Aorta (tissue), 5 donors: ENCODE data around the gene PAM. TPM values are rescaled to one million over a fixed set of nuclear protein-coding genes. Genes with fewer than 3 reads are reported as not detected.

Experiments used
- ATAC-seq: fragments of 200-7000 bp; cut with Tn5 transposase; one replicate; pipeline ENCODE4 v1.9.1; 2022; ENCODE audit warnings: moderate library complexity; ENCODE audit not compliant: low FRiP score
- DNase-seq, 2 donors: peaks; one replicate each; pipeline ENCODE4 v3.0.0-alpha.2; 2020
- H3K27ac ChIP-seq, 2 donors: one replicate each; pipeline ENCODE4 v1.5.1; 2013; ENCODE audit warnings: low read length in 2 of 2, mild to moderate bottlenecking in 2 of 2, moderate library complexity in 2 of 2, control low read depth in 1 of 2, inconsistent platforms in 1 of 2, low read depth in 1 of 2
- H3K27me3 ChIP-seq, 2 donors: one replicate each; pipeline ENCODE4 v1.6.1; 2013; ENCODE audit warnings: control low read depth in 1 of 2, low read length in 1 of 2, mild to moderate bottlenecking in 1 of 2, moderate library complexity in 1 of 2; ENCODE audit not compliant: insufficient read depth in 2 of 2, control insufficient read depth in 1 of 2
- H3K36me3 ChIP-seq, 2 donors: one replicate each; pipeline ENCODE4 v1.6.1; 2013; ENCODE audit warnings: control low read depth in 1 of 2, low read length in 1 of 2, mild to moderate bottlenecking in 1 of 2; ENCODE audit not compliant: insufficient read depth in 2 of 2, control insufficient read depth in 1 of 2
- H3K4me1 ChIP-seq, 2 donors: one replicate each; pipeline ENCODE4 v1.6.1; 2013; ENCODE audit warnings: low read length in 2 of 2, control low read depth in 1 of 2, mild to moderate bottlenecking in 1 of 2, moderate library complexity in 1 of 2; ENCODE audit not compliant: insufficient read depth in 2 of 2, control insufficient read depth in 1 of 2
- H3K4me3 ChIP-seq, 2 donors: one replicate each; pipeline ENCODE4 v1.5.1; 2013; ENCODE audit warnings: low read length in 2 of 2, control low read depth in 1 of 2, mild to moderate bottlenecking in 1 of 2
- H3K9me3 ChIP-seq: one replicate; pipeline ENCODE4 v1.6.1; 2013; ENCODE audit warnings: mild to moderate bottlenecking, low read length; ENCODE audit not compliant: control insufficient read depth
- WGBS, 2 donors: extraction: QIAGEN DNeasy Blood & Tissue Kit; methylation state at CpG; one replicate each; pipeline ENCODE4 v1.1.7; 2013; 5-methylcytosine and 5-hydroxymethylcytosine counted together
- intact Hi-C, 2 donors: fragments of 100-400 bp; cut with DNase I; formaldehyde crosslinking; loops; one replicate each; pipeline versions ENCODE4 v1.14.2 to v1.15.0; 2022
- polyA plus RNA-seq, 2 donors: library from polyadenylated mRNA; stranded (reverse); fragments of 200-250 nt; gene quantifications; one replicate each; pipeline ENCODE4 v1.2.3, GENCODE V29; 2013
- total RNA-seq, 2 donors: library from RNA; stranded (reverse); fragmentation: NEBNext Ultra II Directional; extraction: Animal tissue kit (Norgen Biotek cat#: 25700); gene quantifications; one replicate each; pipeline ENCODE4 v1.2.1, GENCODE V29; 2021
- donor health status: healthy with polysubstance abuse.
- donor health status: Bipolar disorder and iron deficiency.
- donor health status: DM: no; HTN: no; CAD: no.
- donor health status: DM: no; HTN: no; CAD: no.
- donor health status: DM: yes; HTN: yes; CAD: no.

Gene PAM
- total and polyA plus RNA-seq, 4 donors, result 382 to 787 (median 620) TPM

GRCh38 chr5:102781359-102781758, 26.3 kb downstream of the PAM start:
- peaks cover 7 to 9% of the 10 kb centered on the region in 2 donors for H3K4me1 ChIP-seq
- H3K4me3 ChIP-seq, result no peak overlapping the region
- no peaks in the 10 kb centered on the region for H3K36me3 ChIP-seq
- peak overlapping the region in 1 of 2 donors; percentile 76 for H3K27ac ChIP-seq
- intact Hi-C loops, result loop anchor here (5.0 to 10.0 kb wide), 3 partner anchors 83 to 253 kb away; no protein-coding TSS in a partner anchor
- H3K27me3 ChIP-seq, result no peaks in the 10 kb centered on the region
- DNase-seq (no peak), ATAC-seq (no peak)
- no peaks in the 10 kb centered on the region for H3K9me3 ChIP-seq

- H3K9me3 ChIP-seq, result no peaks in the 10 kb centered on the region
- ATAC-seq, result no peak
- WGBS, 2 donors, result 4 to 9% methylated on average over 5 of the region's 5 CpGs
- intact Hi-C loops, result loop anchor here (5.0 to 10.0 kb wide), 3 partner anchors 83 to 253 kb away; no protein-coding TSS in a partner anchor
- H3K4me1 ChIP-seq, result peaks cover 7 to 9% of the 10 kb centered on the region in 2 donors
- DNase-seq, result no peak
- no peaks in the 10 kb centered on the region for H3K36me3 ChIP-seq
- no peaks in the 10 kb centered on the region for H3K27me3 ChIP-seq
- no peak overlapping the region for H3K4me3 ChIP-seq
- H3K27ac ChIP-seq, result peak overlapping the region; percentile 48 to 82
These were observed 26.7 kb downstream of the PAM start for GRCh38 chr5:102781786-102782185.

GRCh38 chr5:102782217-102782872, 27.2 kb downstream of the PAM start:
- no peak overlapping the region for H3K27ac ChIP-seq

GRCh38 chr5:102787134-102787533, 32.0 kb downstream of the PAM start:
- WGBS, 2 donors, result 72 to 74% methylated on average over 2 of the region's 2 CpGs
- intact Hi-C loops, result loop anchor here in 1 of 2 donors (10.0 kb wide), 2 partner anchors 78 to 248 kb away; no protein-coding TSS in a partner anchor
- no peak for ATAC-seq
- Histone ChIP-seq H3K27ac (no peak overlapping the region), H3K4me3 (no peak overlapping the region), H3K9me3 (no peaks in the 10 kb centered on the region), H3K27me3 (no peaks in the 10 kb centered on the region), H3K36me3 (no peaks in the 10 kb centered on the region), H3K4me1 (peaks cover 2% of the 10 kb centered on the region in 2 donors)
- DNase-seq, result no peak

More at GRCh38 chr5:102782217-102782872, 27.2 kb downstream of the PAM start:
- Histone ChIP-seq H3K36me3 (no peaks in the 10 kb centered on the region), H3K4me1 (peaks cover 7 to 9% of the 10 kb centered on the region in 2 donors), H3K27me3 (no peaks in the 10 kb centered on the region), H3K9me3 (no peaks in the 10 kb centered on the region), H3K4me3 (no peak overlapping the region)
- ATAC-seq (no peak), DNase-seq (no peak)
- intact Hi-C loops, result loop anchor here (5.0 to 10.0 kb wide), 3 partner anchors 82 to 252 kb away; no protein-coding TSS in a partner anchor
- 21 to 24% methylated on average over 3 of the region's 3 CpGs for WGBS, 2 donors

- Histone ChIP-seq H3K36me3 (no peaks in the 10 kb centered on the region), H3K27ac (no peak overlapping the region), H3K27me3 (no peaks in the 10 kb centered on the region), H3K9me3 (no peaks in the 10 kb centered on the region), H3K4me1 (no peaks in the 10 kb centered on the region), H3K4me3 (no peak overlapping the region)
- 93 to 96% methylated on average over 2 of the region's 2 CpGs for WGBS, 2 donors
- ATAC-seq (no peak), DNase-seq (no peak)
- intact Hi-C loops, result loop anchor here in 1 of 2 donors (10.0 kb wide), 2 partner anchors 76 to 246 kb away; no protein-coding TSS in a partner anchor
These were observed 33.7 kb downstream of the PAM start for GRCh38 chr5:102788788-102789187.

- Histone ChIP-seq H3K4me3 (no peak overlapping the region), H3K27ac (no peak overlapping the region), H3K4me1 (no peaks in the 10 kb centered on the region), H3K27me3 (no peaks in the 10 kb centered on the region), H3K9me3 (no peaks in the 10 kb centered on the region), H3K36me3 (no peaks in the 10 kb centered on the region)
- 93% methylated on average over 4 of the region's 4 CpGs for WGBS, 2 donors
- ATAC-seq, result no peak
- no peak for DNase-seq
- intact Hi-C loops, result loop anchor here in 1 of 2 donors (10.0 kb wide), 2 partner anchors 75 to 245 kb away; no protein-coding TSS in a partner anchor
These were observed 34.4 kb downstream of the PAM start for GRCh38 chr5:102789469-102789868.

- H3K4me1 ChIP-seq, result peaks cover 0 to 3% of the 10 kb centered on the region in 2 donors
- H3K27ac ChIP-seq, result no peak overlapping the region
- ATAC-seq (no peak), DNase-seq (no peak)
- no peaks in the 10 kb centered on the region for H3K27me3 ChIP-seq
- no peaks in the 10 kb centered on the region for H3K36me3 ChIP-seq
- no peak overlapping the region for H3K4me3 ChIP-seq
- intact Hi-C loops, result loop anchor here in 1 of 2 donors (10.0 kb wide), 1 partner anchor 74 kb away; no protein-coding TSS in a partner anchor
- no peaks in the 10 kb centered on the region for H3K9me3 ChIP-seq
These were observed 35.6 kb downstream of the PAM start for GRCh38 chr5:102790748-102791147.

- no peak for ATAC-seq
- no peak overlapping the region for H3K4me3 ChIP-seq
- intact Hi-C loops, result loop anchor here in 1 of 2 donors (10.0 kb wide), 1 partner anchor 72 kb away; no protein-coding TSS in a partner anchor
- WGBS, 2 donors, result 79% methylated on average over 1 of the region's 1 CpG
- no peaks in the 10 kb centered on the region for H3K36me3 ChIP-seq
- no peak for DNase-seq
- H3K4me1 ChIP-seq, result peaks cover 0 to 3% of the 10 kb centered on the region in 2 donors
- no peaks in the 10 kb centered on the region for H3K27me3 ChIP-seq
- no peak overlapping the region for H3K27ac ChIP-seq
- H3K9me3 ChIP-seq, result no peaks in the 10 kb centered on the region
These were observed 37.6 kb downstream of the PAM start for GRCh38 chr5:102792705-102793104.

- 97 to 98% methylated on average over 1 of the region's 1 CpG for WGBS, 2 donors
- intact Hi-C loops, result loop anchor here in 1 of 2 donors (10.0 kb wide), 1 partner anchor 71 kb away; no protein-coding TSS in a partner anchor
- no peak overlapping the region for H3K4me3 ChIP-seq
- DNase-seq (no peak), ATAC-seq (no peak)
- no peaks in the 10 kb centered on the region for H3K27me3 ChIP-seq
- peaks cover 0 to 3% of the 10 kb centered on the region in 2 donors for H3K4me1 ChIP-seq
- no peak overlapping the region for H3K27ac ChIP-seq
- H3K9me3 ChIP-seq, result no peaks in the 10 kb centered on the region
- H3K36me3 ChIP-seq, result no peaks in the 10 kb centered on the region
These were observed 38.9 kb downstream of the PAM start for GRCh38 chr5:102794047-102794446.
